ENCODE results near the gene RPLP2. TPM values are rescaled to one million over a fixed set of nuclear protein-coding genes. Genes with fewer than 3 reads are reported as not detected.

The RPLP2 gene
- total and polyA plus RNA-seq, 8 donors, result 360 to 5,956 (median 985) TPM

- H3K27me3 ChIP-seq, result no peaks in the 10 kb centered on the region
- H3K9me3 ChIP-seq, result no peaks in the 10 kb centered on the region
- intact Hi-C loops (cut with DNase I; ENCODE audit: low total_unique reads), result no loop called here
- WGBS, 5 donors, result 41 to 55% (median 47%) methylated on average over 7 to 14 of the region's 14 CpGs
- no peak for DNase-seq
- peaks cover 23 to 40% (median 35%) of the 10 kb centered on the region in 4 donors for H3K4me1 ChIP-seq
- H3K4me3 ChIP-seq, result peak overlapping the region in 2 of 4 donors; percentile 83 to 98
- no peak for TF ChIP-seq CTCF (IDR thresholded peaks at IDR 0.05)
- no peak for TF ChIP-seq POLR2A (IDR thresholded peaks at IDR 0.05)
- TF ChIP-seq POLR2AphosphoS5 (IDR thresholded peaks at IDR 0.05), result no peak
- no peak for TF ChIP-seq EP300 (IDR thresholded peaks at IDR 0.05)
- peaks cover 23 to 48% (median 42%) of the 10 kb centered on the region in 4 donors for H3K36me3 ChIP-seq
- peak overlapping the region in 4 of 5 donors; percentile 7 to 98 (median 98) for H3K27ac ChIP-seq
These were observed 1.9 kb downstream of the RPLP2 start for GRCh38 chr11:811446-812245.

- peaks cover 23 to 37% (median 35%) of the 10 kb centered on the region in 4 donors for H3K4me1 ChIP-seq
- intact Hi-C loops (cut with DNase I; ENCODE audit: low total_unique reads), result no loop called here
- no peak for DNase-seq
- peaks cover 23 to 48% (median 42%) of the 10 kb centered on the region in 4 donors for H3K36me3 ChIP-seq
- no peaks in the 10 kb centered on the region for H3K27me3 ChIP-seq
- WGBS, 5 donors, result 78 to 90% (median 85%) methylated on average over 3 of the region's 3 CpGs
- H3K4me3 ChIP-seq, result no peak overlapping the region
- TF ChIP-seq POLR2AphosphoS5 (IDR thresholded peaks at IDR 0.05), result no peak
- TF ChIP-seq CTCF (IDR thresholded peaks at IDR 0.05), result no peak
- TF ChIP-seq POLR2A (IDR thresholded peaks at IDR 0.05), result no peak
- no peak for TF ChIP-seq EP300 (IDR thresholded peaks at IDR 0.05)
- H3K9me3 ChIP-seq, result no peaks in the 10 kb centered on the region
- peak overlapping the region in 2 of 5 donors; percentile 98 for H3K27ac ChIP-seq
These were observed 2.6 kb downstream of the RPLP2 start for GRCh38 chr11:812390-812789.

GRCh38 chr11:813072-813455 is 3.3 kb downstream of the RPLP2 start:
- Histone ChIP-seq H3K9me3 (no peaks in the 10 kb centered on the region), H3K27ac (no peak overlapping the region), H3K27me3 (no peaks in the 10 kb centered on the region), H3K36me3 (peaks cover 23 to 48% (median 42%) of the 10 kb centered on the region in 4 donors), H3K4me1 (peaks cover 23 to 34% (median 31%) of the 10 kb centered on the region in 4 donors), H3K4me3 (no peak overlapping the region)
- intact Hi-C loops (cut with DNase I; ENCODE audit: low total_unique reads), result no loop called here
- DNase-seq, result no peak
- 87 to 94% (median 90%) methylated on average over 6 of the region's 6 CpGs for WGBS, 5 donors
- TF ChIP-seq CTCF (IDR thresholded peaks at IDR 0.05), result no peak
- no peak for TF ChIP-seq POLR2AphosphoS5 (IDR thresholded peaks at IDR 0.05)
- TF ChIP-seq POLR2A (IDR thresholded peaks at IDR 0.05), result no peak
- no peak for TF ChIP-seq EP300 (IDR thresholded peaks at IDR 0.05)

GRCh38 chr11:813456-814096 is 3.8 kb downstream of the RPLP2 start:
- intact Hi-C loops (cut with DNase I; ENCODE audit: low total_unique reads), result no loop called here
- DNase-seq, result no peak
- Histone ChIP-seq H3K4me3 (no peak overlapping the region), H3K36me3 (peaks cover 23 to 48% (median 42%) of the 10 kb centered on the region in 4 donors), H3K27ac (no peak overlapping the region), H3K9me3 (no peaks in the 10 kb centered on the region), H3K4me1 (peaks cover 21 to 33% (median 30%) of the 10 kb centered on the region in 4 donors), H3K27me3 (no peaks in the 10 kb centered on the region)
- no peak for TF ChIP-seq CTCF (IDR thresholded peaks at IDR 0.05)
- no peak for TF ChIP-seq POLR2A (IDR thresholded peaks at IDR 0.05)
- 74 to 90% (median 89%) methylated on average over 8 to 9 of the region's 9 CpGs for WGBS, 5 donors
